ENCODE data around the gene VIL1. TPM values are rescaled to one million over a fixed set of nuclear protein-coding genes. Genes with fewer than 3 reads are reported as not detected.

VIL1 gene
- total RNA-seq, 1 experiment from 2014 or later: 0.05 TPM

GRCh38 chr2:218405086-218405745 lies 13.7 kb upstream of the VIL1 start:
- DNase-seq (ENCODE audit: low read depth): no peak

DNA sequence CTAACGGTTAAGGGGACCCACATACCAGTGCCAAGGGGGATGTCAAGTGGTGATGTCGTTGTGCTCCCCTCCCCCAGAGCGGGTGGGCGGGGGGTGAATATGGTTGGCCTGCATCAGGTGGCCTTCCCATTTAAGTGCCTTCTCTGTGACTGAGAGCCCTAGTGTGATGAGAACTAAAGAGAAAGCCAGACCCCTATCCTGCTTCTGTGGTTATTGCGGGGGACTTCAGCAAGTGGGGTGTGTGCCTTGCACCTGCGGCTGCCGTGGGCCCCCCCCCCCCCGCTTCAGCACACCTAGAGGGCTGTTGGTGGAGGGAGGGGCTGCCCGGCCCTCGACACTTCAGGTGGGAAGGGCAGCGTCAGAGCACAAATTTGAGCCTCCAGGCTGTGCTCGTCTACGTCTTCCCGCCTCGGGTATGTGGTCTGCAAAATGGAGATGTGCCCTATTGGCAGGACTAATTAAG lies 13.1 kb upstream of the VIL1 start:
- no peak for DNase-seq (ENCODE audit: low read depth)

GRCh38 chr2:218406209-218406948 lies 12.5 kb upstream of the VIL1 start:
- peak; percentile 89 for DNase-seq (ENCODE audit: low read depth)

- DNase-seq (ENCODE audit: low read depth): peak; percentile 32
Measured at GRCh38 chr2:218406949-218407618, 11.8 kb upstream of the VIL1 start.

DNA sequence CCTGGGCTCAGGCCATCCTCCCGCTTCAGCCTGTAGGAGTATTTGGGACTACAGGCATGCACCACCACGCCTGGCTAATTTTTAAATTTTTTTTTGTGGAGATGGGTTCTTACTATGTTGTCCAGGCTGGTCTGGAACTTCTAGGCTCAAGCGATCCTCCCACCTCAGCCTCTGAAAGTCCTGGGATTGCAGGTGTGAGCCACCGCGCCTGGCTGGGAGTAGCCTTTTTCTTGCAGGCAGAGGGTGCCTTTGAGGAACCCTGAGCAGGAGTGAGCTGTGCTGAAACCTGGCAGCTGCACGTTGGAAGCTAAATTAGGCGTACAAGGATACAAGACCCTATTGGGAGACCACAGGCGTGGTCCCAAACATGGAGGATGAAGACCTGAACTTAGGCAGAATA lies 11.2 kb upstream of the VIL1 start:
- no peak for DNase-seq (ENCODE audit: low read depth)

DNA sequence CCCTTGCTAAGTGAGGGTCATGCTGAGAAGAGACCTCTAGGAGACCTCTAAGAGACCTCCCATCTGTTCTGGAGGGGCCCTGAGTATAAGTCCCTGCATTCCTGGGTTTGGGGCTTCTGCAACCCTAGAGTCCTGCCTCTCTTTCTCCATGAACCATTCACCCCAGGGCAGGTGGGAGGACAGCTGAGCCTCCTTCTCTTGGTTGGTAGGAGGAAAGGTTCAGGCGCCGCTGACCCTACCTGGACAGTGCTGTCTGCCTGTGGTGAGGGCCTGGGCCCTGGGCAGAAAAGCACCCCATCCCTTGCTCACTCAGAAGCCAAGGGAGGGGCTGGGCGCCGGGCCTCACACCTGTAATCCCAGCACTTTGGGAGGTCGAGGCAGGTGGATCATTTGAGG lies 604 bp upstream of the VIL1 start:
- DNase-seq (ENCODE audit: low read depth): no peak

GRCh38 chr2:218419630-218420216 lies 800 bp downstream of the VIL1 start:
- no peak for DNase-seq (ENCODE audit: low read depth)

DNA sequence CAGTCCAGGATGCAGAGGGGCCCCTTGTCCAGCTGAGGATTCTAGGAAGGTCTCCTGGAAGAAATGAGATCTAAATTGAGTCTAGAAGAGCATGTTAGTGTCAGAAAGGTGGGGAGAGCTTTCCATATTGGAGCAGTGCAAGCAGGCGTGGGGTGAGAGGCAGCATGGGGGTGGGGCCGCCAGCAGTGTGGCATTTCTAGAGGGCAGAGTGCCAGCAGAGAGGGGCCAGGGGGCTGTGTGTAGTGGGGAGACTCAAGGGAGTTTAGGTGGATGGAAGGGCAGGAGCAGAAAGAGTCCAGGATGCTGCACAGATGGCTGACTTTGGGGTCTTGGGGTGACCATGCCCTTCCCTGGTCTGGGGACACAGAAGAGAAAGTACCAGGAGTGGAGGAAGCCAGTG lies 2.1 kb downstream of the VIL1 start:
- no peak for DNase-seq (ENCODE audit: low read depth)

- no peak for DNase-seq (ENCODE audit: low read depth)
Measured at GRCh38 chr2:218422403-218423086, 3.6 kb downstream of the VIL1 start.

GRCh38 chr2:218423584-218423983 lies 4.7 kb downstream of the VIL1 start:
- no peak for DNase-seq (ENCODE audit: low read depth)

DNA sequence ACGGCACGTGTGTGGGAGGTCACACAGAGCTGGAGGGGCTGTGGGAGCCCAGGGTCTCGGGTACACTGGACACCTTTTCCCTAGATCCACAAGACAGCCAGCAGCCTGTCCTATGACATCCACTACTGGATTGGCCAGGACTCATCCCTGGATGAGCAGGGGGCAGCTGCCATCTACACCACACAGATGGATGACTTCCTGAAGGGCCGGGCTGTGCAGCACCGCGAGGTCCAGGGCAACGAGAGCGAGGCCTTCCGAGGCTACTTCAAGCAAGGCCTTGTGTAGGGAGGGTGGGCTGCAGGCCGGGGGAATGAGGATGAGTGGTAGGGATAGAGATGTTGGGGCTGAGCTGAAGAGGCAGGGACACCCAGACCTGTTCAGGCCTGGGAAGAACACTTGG lies 6.6 kb downstream of the VIL1 start:
- DNase-seq (ENCODE audit: low read depth): no peak

DNA sequence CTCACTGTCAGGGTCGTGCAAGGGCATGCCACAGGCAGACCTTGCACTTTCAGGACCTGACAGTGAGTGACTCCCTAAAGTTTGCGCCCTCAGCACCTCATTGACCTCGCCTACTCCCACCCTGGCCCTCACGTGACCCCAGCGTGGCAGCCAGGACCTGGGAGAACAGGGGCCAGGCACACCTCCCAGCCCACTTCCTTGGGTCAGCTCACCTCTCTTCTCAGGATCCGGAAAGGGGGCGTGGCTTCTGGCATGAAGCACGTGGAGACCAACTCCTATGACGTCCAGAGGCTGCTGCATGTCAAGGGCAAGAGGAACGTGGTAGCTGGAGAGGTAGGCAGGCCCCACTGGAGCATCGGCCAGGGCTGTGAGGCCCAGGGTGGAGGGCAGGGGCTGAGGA lies 8.8 kb downstream of the VIL1 start:
- DNase-seq (ENCODE audit: low read depth): no peak

GRCh38 chr2:218428846-218429558 lies 10.1 kb downstream of the VIL1 start:
- DNase-seq (ENCODE audit: low read depth): no peak

GRCh38 chr2:218429911-218430692 lies 11.2 kb downstream of the VIL1 start:
- no peak for DNase-seq (ENCODE audit: low read depth)

GRCh38 chr2:218430721-218431120 lies 11.8 kb downstream of the VIL1 start:
- DNase-seq (ENCODE audit: low read depth): no peak

DNA sequence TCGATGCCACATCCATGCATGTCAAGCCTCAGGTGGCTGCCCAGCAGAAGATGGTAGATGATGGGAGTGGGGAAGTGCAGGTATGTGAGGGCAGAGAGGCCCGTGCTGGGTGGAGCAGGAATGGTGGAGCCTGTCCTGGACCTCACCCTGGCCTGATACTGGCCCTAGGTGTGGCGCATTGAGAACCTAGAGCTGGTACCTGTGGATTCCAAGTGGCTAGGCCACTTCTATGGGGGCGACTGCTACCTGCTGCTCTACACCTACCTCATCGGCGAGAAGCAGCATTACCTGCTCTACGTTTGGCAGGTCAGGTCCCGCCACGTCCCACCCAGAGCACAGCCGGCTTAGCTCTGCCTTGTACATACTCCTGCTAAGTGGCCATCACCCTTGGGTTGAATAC lies 13.0 kb downstream of the VIL1 start:
- DNase-seq (ENCODE audit: low read depth): no peak

- no peak for DNase-seq (ENCODE audit: low read depth)
Measured at GRCh38 chr2:218432676-218433365, 13.9 kb downstream of the VIL1 start.

DNA sequence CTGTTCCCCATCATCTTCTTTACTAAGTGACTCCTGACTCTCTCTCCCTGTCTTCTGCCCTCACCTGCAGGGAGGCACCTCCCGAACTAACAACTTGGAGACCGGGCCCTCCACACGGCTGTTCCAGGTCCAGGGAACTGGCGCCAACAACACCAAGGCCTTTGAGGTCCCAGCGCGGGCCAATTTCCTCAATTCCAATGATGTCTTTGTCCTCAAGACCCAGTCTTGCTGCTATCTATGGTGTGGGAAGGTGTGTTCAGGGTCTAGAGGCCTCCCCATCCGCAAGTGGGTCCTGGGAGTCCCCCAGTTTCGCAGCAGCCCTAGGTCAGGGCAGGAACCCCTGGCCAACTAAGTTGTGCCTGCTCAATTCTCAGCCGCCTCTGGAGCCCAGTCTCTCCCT lies 15.5 kb downstream of the VIL1 start:
- no peak for DNase-seq (ENCODE audit: low read depth)

All from HT1080 (cell line).